Small intestine (tissue), 7 donors: Measurements from ENCODE around the gene CYSTM1. TPM values are rescaled to one million over a fixed set of nuclear protein-coding genes. Genes with fewer than 3 reads are reported as not detected.
A peak's percentile ranks its signal among the peaks of the same experiment; 100 is the strongest.

Experiments used
- DNase-seq, 2 donors: peaks; one replicate each; pipeline versions ENCODE4 v3.0.0 to v3.0.0-alpha.2; 2013
- FAIRE-seq: peaks from 2 replicates; lab custom pipeline; 2012; peaks lifted over from hg19 to GRCh38; lab: Jason Lieb, UNC
- H3K27ac ChIP-seq, 3 donors: one replicate each; pipeline ENCODE4 v1.5.1; 2013; ENCODE audit warnings: low read length in 2 of 3, mild to moderate bottlenecking in 2 of 3, control low read depth in 1 of 3, inconsistent platforms in 1 of 3, low read depth in 1 of 3, moderate library complexity in 1 of 3
- H3K27me3 ChIP-seq, 3 donors: one replicate each; pipeline ENCODE4 v1.6.1; 2013; ENCODE audit warnings: low read length in 3 of 3, inconsistent platforms in 1 of 3; ENCODE audit not compliant: control insufficient read depth in 3 of 3, insufficient read depth in 3 of 3
- H3K36me3 ChIP-seq, 3 donors: one replicate each; pipeline ENCODE4 v1.6.1; 2013; ENCODE audit warnings: low read length in 3 of 3, inconsistent platforms in 1 of 3, low read depth in 1 of 3, mild to moderate bottlenecking in 1 of 3, moderate library complexity in 1 of 3; ENCODE audit not compliant: control insufficient read depth in 3 of 3, insufficient read depth in 2 of 3
- H3K4me1 ChIP-seq, 3 donors: one replicate each; pipeline ENCODE4 v1.6.1; 2013; ENCODE audit warnings: low read length in 2 of 3, inconsistent platforms in 1 of 3, low read depth in 1 of 3, mild to moderate bottlenecking in 1 of 3, moderate library complexity in 1 of 3; ENCODE audit not compliant: control insufficient read depth in 3 of 3, insufficient read depth in 2 of 3
- H3K4me3 ChIP-seq, 3 donors: one replicate each; pipeline ENCODE4 v1.5.1; 2013; ENCODE audit warnings: low read length in 3 of 3, control low read depth in 1 of 3, inconsistent platforms in 1 of 3, low read depth in 1 of 3, mild to moderate bottlenecking in 1 of 3, moderate library complexity in 1 of 3
- H3K9me3 ChIP-seq, 2 donors: one replicate each; pipeline ENCODE4 v1.6.1; 2013; ENCODE audit warnings: low read depth in 1 of 2, low read length in 1 of 2; ENCODE audit not compliant: control insufficient read depth in 2 of 2, insufficient read depth in 1 of 2
- WGBS, 3 donors: extraction: QIAGEN DNeasy Blood & Tissue Kit; methylation state at CpG; one replicate each; pipeline ENCODE4 v1.1.7; 2013; 5-methylcytosine and 5-hydroxymethylcytosine counted together
- polyA plus RNA-seq, 4 donors: library from polyadenylated mRNA; stranded (reverse) in 3 of 4; unstranded in 1 of 4; fragments of 200-250 nt in 3 of 4; fragments of 120-200 nt in 1 of 4; gene quantifications; one replicate each; pipeline versions ENCODE4 v1.2.1 to v1.2.3, GENCODE V29; 2013
- donor health status: healthy with polysubstance abuse.
- donor health status: control.
- donor health status: control.
- donor health status: Bipolar disorder and iron deficiency.
- donor health status: healthy.

The CYSTM1 gene
- polyA plus RNA-seq, 4 donors, result 94.4 to 884 (median 546) TPM

GRCh38 chr5:140282266-140282665 lies 107.3 kb downstream of the CYSTM1 start:
- Histone ChIP-seq H3K36me3 (peaks cover 0 to 18% (median 0%) of the 10 kb centered on the region in 3 donors), H3K27ac (no peak overlapping the region), H3K27me3 (no peaks in the 10 kb centered on the region), H3K4me3 (no peak overlapping the region), H3K4me1 (no peaks in the 10 kb centered on the region), H3K9me3 (peaks cover 0 to 3% of the 10 kb centered on the region in 2 donors)
- FAIRE-seq (peak; percentile 61), DNase-seq (no peak)
- 94 to 98% (median 95%) methylated on average over 2 of the region's 2 CpGs for WGBS, 3 donors

- H3K27ac ChIP-seq, result no peak overlapping the region
- no peaks in the 10 kb centered on the region for H3K4me1 ChIP-seq
- no peak for DNase-seq
- peaks cover 0 to 9% (median 0%) of the 10 kb centered on the region in 3 donors for H3K36me3 ChIP-seq
- H3K27me3 ChIP-seq, result no peaks in the 10 kb centered on the region
- WGBS, 3 donors, result 87 to 93% (median 91%) methylated on average over 3 of the region's 3 CpGs
- no peaks in the 10 kb centered on the region for H3K9me3 ChIP-seq
- no peak overlapping the region for H3K4me3 ChIP-seq
- FAIRE-seq, result no peak
Observed at GRCh38 chr5:140284013-140284412, 109.0 kb downstream of the CYSTM1 start.

GRCh38 chr5:140286424-140286823 lies 111.4 kb downstream of the CYSTM1 start:
- 89 to 96% (median 92%) methylated on average over 5 of the region's 5 CpGs for WGBS, 3 donors
- H3K4me3 ChIP-seq, result no peak overlapping the region
- H3K27me3 ChIP-seq, result no peaks in the 10 kb centered on the region
- no peak overlapping the region for H3K27ac ChIP-seq
- no peaks in the 10 kb centered on the region for H3K4me1 ChIP-seq
- peaks cover 0 to 4% (median 2%) of the 10 kb centered on the region in 3 donors for H3K36me3 ChIP-seq
- FAIRE-seq (no peak), DNase-seq (no peak)
- H3K9me3 ChIP-seq, result no peaks in the 10 kb centered on the region

GRCh38 chr5:140287801-140288521 lies 113.0 kb downstream of the CYSTM1 start:
- WGBS, 3 donors, result 66 to 91% (median 91%) methylated on average over 7 of the region's 7 CpGs
- H3K27me3 ChIP-seq, result no peaks in the 10 kb centered on the region

GRCh38 chr5:140292212-140293036 lies 117.4 kb downstream of the CYSTM1 start:
- H3K36me3 ChIP-seq, result peaks cover 0 to 2% (median 0%) of the 10 kb centered on the region in 3 donors
- WGBS, 3 donors, result 14 to 68% (median 66%) methylated on average over 1 of the region's 1 CpG
- no peaks in the 10 kb centered on the region for H3K9me3 ChIP-seq
- no peak overlapping the region for H3K4me3 ChIP-seq
- no peaks in the 10 kb centered on the region for H3K27me3 ChIP-seq
- FAIRE-seq (no peak), DNase-seq (no peak)
- peaks cover 0 to 19% (median 4%) of the 10 kb centered on the region in 3 donors for H3K4me1 ChIP-seq
- H3K27ac ChIP-seq, result peak overlapping the region in 1 of 3 donors; percentile 57

More at GRCh38 chr5:140287801-140288521, 113.0 kb downstream of the CYSTM1 start:
- FAIRE-seq (no peak), DNase-seq (no peak)
- Histone ChIP-seq H3K4me3 (no peak overlapping the region), H3K4me1 (peaks cover 0 to 6% (median 0%) of the 10 kb centered on the region in 3 donors), H3K27ac (no peak overlapping the region), H3K36me3 (peaks cover 0 to 2% (median 2%) of the 10 kb centered on the region in 3 donors), H3K9me3 (no peaks in the 10 kb centered on the region)

Other genes with a start within 250 kb of the CYSTM1 start
- gene NRG2, start 131.9 kb upstream of the CYSTM1 start, polyA plus RNA-seq, result under 1 TPM in 2 of 4 donors, not detected in 2; 0.19 to 0.55 TPM
- gene PURA, start 61.1 kb upstream of the CYSTM1 start, polyA plus RNA-seq, result 10 to 100 TPM in 1 of 4 donors, 1 to 10 TPM in 3; 4.8 to 15.8 (median 8.3) TPM
- 10 to 100 TPM in 1 of 4 donors, 1 to 10 TPM in 3; 4.6 to 10.1 (median 7.9) TPM for gene IGIP, start 49.3 kb upstream of the CYSTM1 start, polyA plus RNA-seq
- 10 to 100 TPM; 53.8 to 73.1 (median 66.8) TPM for gene PFDN1, start 127.9 kb downstream of the CYSTM1 start, polyA plus RNA-seq
- 10 to 100 TPM in 3 of 4 donors, 1 to 10 TPM in 1; 2.1 to 18.1 (median 13.8) TPM for gene HBEGF, start 171.4 kb downstream of the CYSTM1 start, polyA plus RNA-seq
- gene SLC4A9, start 185.0 kb downstream of the CYSTM1 start, polyA plus RNA-seq, result not detected
- gene ANKHD1, start 226.6 kb downstream of the CYSTM1 start, polyA plus RNA-seq, result 100 to 1,000 TPM in 1 of 4 donors, 10 to 100 TPM in 3; 44.2 to 136 (median 61.9) TPM